Measurements from ENCODE around the gene MED15. TPM values are rescaled to one million over a fixed set of nuclear protein-coding genes. Genes with fewer than 3 reads are reported as not detected.

Gene MED15
- total and polyA plus RNA-seq, 3 donors from 2014 or later: 71.0 to 101 (median 81.6) TPM

- intact Hi-C loops (cut with DNase I; ENCODE audit: low total_unique reads): no loop called here
These were observed 23.7 kb downstream of the MED15 start for GRCh38 chr22:20531154-20531403.

DNA sequence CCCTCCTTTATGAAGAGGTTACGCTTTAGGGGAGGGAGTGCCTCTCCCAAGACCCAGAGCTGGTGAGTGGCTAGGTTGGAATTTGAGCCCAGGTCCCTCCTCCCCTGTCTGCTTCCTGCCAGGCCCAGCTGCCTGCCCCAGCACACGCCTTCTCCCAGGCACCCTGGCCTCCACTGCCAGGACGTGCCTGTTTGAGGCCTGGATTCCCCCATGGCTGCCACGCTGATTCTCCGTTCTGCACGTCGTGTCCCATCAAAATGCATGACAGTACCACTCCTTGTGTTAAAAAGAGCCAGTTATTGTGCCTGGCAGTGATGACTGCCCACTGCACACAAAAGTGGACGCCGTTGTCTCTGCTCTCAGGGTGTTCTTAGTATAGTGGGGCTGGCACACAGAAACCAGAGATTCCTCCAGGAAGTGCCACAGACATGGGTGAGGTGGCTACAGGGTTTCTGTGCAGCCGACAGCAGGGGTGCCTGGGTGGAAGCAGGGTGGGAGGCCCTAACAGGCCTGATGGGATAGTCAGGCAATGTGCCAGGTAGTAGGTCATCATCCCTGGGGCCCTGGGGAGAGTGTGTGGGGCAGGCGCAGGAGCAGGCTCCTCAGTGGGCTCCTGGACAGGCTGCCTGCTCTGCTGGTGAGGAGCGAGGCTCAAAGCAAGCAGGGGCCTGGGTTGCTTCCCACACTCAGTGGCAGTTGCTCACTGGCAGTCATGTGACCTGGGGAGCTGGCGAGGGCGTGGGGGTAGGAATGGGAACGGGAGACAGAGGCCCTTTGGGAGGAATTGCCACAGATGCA, 24.2 kb downstream of the MED15 start:
- intact Hi-C loops (cut with DNase I; ENCODE audit: low total_unique reads): no loop called here
- TF ChIP-seq POLR2A (IDR thresholded peaks at IDR 0.05) (no peak), CTCF (IDR thresholded peaks at IDR 0.05) (no peak)
- Histone ChIP-seq H3K4me3 (no peak overlapping the region), H3K27ac (peak overlapping the region; percentile 31 to 59), H3K4me1 (peaks cover 52% of the 10 kb centered on the region), H3K36me3 (ENCODE audit: low read depth, missing control alignments) (no peaks in the 10 kb centered on the region), H3K27me3 (no peaks in the 10 kb centered on the region), H3K9me3 (no peaks in the 10 kb centered on the region)
- DNase-seq: peak; percentile 69
- WGBS, 2 donors: 48 to 78% methylated on average over 14 to 15 of the region's 15 CpGs

More at GRCh38 chr22:20531154-20531403, 23.7 kb downstream of the MED15 start:
- H3K4me3 ChIP-seq: no peak overlapping the region
- peaks cover 52% of the 10 kb centered on the region for H3K4me1 ChIP-seq
- H3K27ac ChIP-seq: peak overlapping the region in 1 of 2 donors; percentile 19
- TF ChIP-seq CTCF (IDR thresholded peaks at IDR 0.05): no peak
- TF ChIP-seq POLR2A (IDR thresholded peaks at IDR 0.05): no peak
- H3K27me3 ChIP-seq: no peaks in the 10 kb centered on the region
- no peaks in the 10 kb centered on the region for H3K9me3 ChIP-seq
- no peaks in the 10 kb centered on the region for H3K36me3 ChIP-seq (ENCODE audit: low read depth, missing control alignments)
- no peak for DNase-seq
- WGBS, 2 donors: 46 to 57% methylated on average over 1 of the region's 1 CpG

DNA sequence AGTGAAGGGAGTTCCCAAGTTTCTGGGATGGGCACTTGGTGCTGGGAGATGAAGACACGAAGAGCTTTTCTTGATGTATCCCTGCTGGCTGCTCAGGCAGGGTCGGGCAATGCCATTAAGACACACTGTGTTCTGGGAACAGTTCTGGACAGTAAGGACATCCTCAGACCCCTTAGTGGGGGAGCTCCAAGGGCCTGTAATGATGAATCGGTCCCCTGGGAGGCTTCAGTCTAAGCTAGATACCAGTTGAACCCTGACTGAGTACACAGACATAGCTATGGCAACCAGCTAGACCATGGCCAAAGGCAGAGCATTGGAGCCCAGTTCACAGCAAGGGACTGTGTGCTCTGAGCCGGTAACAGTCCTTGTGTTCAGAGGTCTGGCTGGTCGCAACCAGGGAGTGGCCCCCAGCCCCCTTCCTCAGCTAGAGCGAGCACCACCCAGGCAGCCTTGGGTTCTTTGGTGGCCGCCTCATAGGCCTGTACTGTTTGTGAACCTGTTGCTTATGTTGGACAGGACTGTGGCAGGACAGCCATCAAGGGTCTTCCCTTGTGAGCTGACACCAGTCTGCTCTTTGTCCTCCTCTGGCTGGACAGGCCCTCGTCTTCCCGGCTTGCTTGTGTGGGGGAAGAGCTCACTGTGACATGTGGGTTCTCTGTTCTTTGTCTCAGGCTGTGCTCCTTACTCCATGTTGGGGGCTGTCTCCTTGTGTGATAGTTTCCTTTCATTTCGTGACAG, 25.0 kb downstream of the MED15 start:
- DNase-seq: no peak
- intact Hi-C loops (cut with DNase I; ENCODE audit: low total_unique reads): no loop called here
- TF ChIP-seq CTCF (IDR thresholded peaks at IDR 0.05) (no peak), POLR2A (IDR thresholded peaks at IDR 0.05) (no peak)
- no peak overlapping the region for H3K4me3 ChIP-seq
- no peaks in the 10 kb centered on the region for H3K9me3 ChIP-seq
- H3K4me1 ChIP-seq: peaks cover 47% of the 10 kb centered on the region
- H3K27me3 ChIP-seq: no peaks in the 10 kb centered on the region
- 65 to 68% methylated on average over 5 to 10 of the region's 10 CpGs for WGBS, 2 donors
- H3K36me3 ChIP-seq (ENCODE audit: low read depth, missing control alignments): no peaks in the 10 kb centered on the region
- H3K27ac ChIP-seq: peak overlapping the region; percentile 31 to 59

- Histone ChIP-seq H3K36me3 (ENCODE audit: low read depth, missing control alignments) (no peaks in the 10 kb centered on the region), H3K9me3 (no peaks in the 10 kb centered on the region), H3K27ac (peak overlapping the region in 1 of 2 donors; percentile 31), H3K4me1 (peaks cover 47% of the 10 kb centered on the region), H3K27me3 (no peaks in the 10 kb centered on the region), H3K4me3 (no peak overlapping the region)
- TF ChIP-seq CTCF (IDR thresholded peaks at IDR 0.05) (no peak), POLR2A (IDR thresholded peaks at IDR 0.05) (no peak)
- no peak for DNase-seq
- 65 to 79% methylated on average over 5 to 11 of the region's 11 CpGs for WGBS, 2 donors
- intact Hi-C loops (cut with DNase I; ENCODE audit: low total_unique reads): no loop called here
These were observed 25.9 kb downstream of the MED15 start for GRCh38 chr22:20533095-20533878.
